ENCODE data around the gene AP1S2. TPM values are rescaled to one million over a fixed set of nuclear protein-coding genes. Genes with fewer than 3 reads are reported as not detected.

AP1S2 gene
- total RNA-seq, 1 donor from 2014 or later: 46.0 TPM

DNA sequence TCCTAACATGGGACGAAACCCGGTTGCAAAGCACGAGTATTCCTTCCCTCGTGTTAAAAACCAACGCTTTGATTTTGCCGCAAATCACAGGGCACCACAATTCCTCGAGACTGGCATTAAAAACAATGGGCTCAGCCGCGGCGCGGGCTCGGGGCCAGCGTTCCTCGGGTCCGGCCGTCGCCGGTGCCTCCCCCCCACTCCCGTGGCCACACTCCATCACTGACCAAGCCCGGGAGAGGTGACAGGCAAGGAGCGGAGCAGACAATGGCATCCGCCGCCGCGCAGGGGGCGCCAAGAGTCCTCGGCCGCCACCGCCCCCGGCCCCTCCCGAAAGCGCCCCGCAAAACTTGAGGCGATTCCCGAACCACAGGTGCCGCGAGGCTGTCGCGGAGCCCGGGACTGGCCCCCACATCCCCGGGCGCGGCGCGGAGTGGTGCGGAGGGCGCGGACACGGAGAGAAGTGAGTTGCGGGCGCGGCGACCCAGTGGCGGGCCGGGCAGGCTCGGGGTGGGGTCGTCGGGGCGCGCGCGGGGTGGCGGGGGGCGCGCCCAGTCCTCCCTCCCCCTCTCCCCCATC is 445 bp downstream of the AP1S2 start:
- Histone ChIP-seq H3K4me3 (ENCODE audit: low read depth, low read length) (peak overlapping the region; percentile 51), H3K36me3 (ENCODE audit: control insufficient read depth, insufficient read depth, low read length) (no peaks in the 10 kb centered on the region), H3K27me3 (ENCODE audit: control insufficient read depth, insufficient read depth, low read length) (no peaks in the 10 kb centered on the region)
- DNase-seq (ENCODE audit: low read depth): no peak
- TF ChIP-seq, protein P1, sequence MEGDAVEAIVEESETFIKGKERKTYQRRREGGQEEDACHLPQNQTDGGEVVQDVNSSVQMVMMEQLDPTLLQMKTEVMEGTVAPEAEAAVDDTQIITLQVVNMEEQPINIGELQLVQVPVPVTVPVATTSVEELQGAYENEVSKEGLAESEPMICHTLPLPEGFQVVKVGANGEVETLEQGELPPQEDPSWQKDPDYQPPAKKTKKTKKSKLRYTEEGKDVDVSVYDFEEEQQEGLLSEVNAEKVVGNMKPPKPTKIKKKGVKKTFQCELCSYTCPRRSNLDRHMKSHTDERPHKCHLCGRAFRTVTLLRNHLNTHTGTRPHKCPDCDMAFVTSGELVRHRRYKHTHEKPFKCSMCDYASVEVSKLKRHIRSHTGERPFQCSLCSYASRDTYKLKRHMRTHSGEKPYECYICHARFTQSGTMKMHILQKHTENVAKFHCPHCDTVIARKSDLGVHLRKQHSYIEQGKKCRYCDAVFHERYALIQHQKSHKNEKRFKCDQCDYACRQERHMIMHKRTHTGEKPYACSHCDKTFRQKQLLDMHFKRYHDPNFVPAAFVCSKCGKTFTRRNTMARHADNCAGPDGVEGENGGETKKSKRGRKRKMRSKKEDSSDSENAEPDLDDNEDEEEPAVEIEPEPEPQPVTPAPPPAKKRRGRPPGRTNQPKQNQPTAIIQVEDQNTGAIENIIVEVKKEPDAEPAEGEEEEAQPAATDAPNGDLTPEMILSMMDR (IDR thresholded peaks at IDR 0.05; ENCODE audit: insufficient read depth, low read length, poor library complexity, severe bottlenecking): peak; percentile 8

DNA sequence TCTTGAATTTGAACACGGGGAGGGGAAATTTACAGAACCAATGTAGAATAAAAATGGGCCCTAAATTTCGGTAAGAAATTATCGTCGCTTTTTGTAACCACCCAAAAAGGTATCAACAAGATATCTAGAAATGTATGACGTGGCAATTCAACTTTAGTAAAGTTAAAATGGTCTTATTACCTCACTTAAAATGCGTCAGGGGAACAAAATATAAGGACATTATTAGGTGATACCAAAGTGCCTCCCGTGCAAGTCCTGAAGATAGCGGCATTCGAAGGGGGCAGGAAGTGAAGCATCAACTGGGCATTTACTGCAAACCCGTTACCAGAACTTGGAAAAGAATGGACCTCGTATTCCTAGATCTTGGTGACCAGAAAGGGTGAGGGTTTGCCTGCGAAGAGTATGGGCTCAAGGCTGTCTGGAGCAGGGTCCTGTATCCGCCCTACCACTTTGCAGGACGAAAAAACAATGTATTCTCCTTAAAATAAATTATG is 980 bp downstream of the AP1S2 start:
- Histone ChIP-seq H3K4me3 (ENCODE audit: low read depth, low read length) (peak overlapping the region; percentile 51), H3K27me3 (ENCODE audit: control insufficient read depth, insufficient read depth, low read length) (no peaks in the 10 kb centered on the region), H3K36me3 (ENCODE audit: control insufficient read depth, insufficient read depth, low read length) (no peaks in the 10 kb centered on the region)
- DNase-seq (ENCODE audit: low read depth): no peak
- TF ChIP-seq, protein P1 (IDR thresholded peaks at IDR 0.05; ENCODE audit: insufficient read depth, low read length, poor library complexity, severe bottlenecking): no peak

DNA sequence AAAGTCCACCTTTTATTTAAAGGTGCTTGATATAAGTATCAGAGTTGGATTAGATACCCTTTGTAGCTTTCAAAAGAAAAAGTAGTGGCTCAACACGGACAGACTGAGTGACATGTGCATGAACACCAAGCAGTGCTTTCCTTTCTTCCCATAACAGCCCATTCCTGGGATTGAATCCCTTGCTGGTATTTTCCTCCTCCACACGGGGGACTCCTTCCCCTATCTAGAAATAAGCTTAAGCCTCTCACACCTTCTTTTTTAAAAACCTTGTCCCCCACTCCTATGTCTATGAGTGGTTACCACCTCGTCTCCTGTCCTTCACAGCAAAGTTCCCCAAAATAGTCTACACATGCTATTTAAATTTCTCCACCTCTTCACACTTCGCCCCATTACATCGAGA is 5.1 kb downstream of the AP1S2 start:
- DNase-seq (ENCODE audit: low read depth): no peak
- no peak overlapping the region for H3K4me3 ChIP-seq (ENCODE audit: low read depth, low read length)
- TF ChIP-seq, protein P1 (IDR thresholded peaks at IDR 0.05; ENCODE audit: insufficient read depth, low read length, poor library complexity, severe bottlenecking): peak; percentile 57
- peaks cover 1% of the 10 kb centered on the region for H3K36me3 ChIP-seq (ENCODE audit: control insufficient read depth, insufficient read depth, low read length)
- H3K27me3 ChIP-seq (ENCODE audit: control insufficient read depth, insufficient read depth, low read length): no peaks in the 10 kb centered on the region

DNA sequence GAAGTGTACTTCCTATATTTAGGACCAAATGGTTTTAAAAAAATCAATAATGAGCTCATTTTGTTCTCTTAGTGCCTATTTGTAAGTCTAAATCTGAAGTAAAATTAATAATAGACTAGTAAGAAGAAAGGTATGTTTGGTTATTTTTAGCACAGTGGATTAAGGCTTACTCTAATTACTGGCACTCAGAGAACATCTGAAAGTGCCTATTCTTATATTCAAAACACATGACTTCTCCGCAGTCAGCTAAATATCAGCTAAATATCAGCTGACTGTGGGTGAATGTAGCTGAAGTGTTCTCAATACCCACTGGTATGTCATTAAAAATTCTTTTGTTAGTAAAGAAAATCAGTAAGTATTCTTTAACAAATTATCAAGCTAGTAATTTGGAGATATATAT is 6.0 kb downstream of the AP1S2 start:
- Histone ChIP-seq H3K36me3 (ENCODE audit: control insufficient read depth, insufficient read depth, low read length) (peaks cover 1% of the 10 kb centered on the region), H3K4me3 (ENCODE audit: low read depth, low read length) (no peak overlapping the region), H3K27me3 (ENCODE audit: control insufficient read depth, insufficient read depth, low read length) (no peaks in the 10 kb centered on the region)
- TF ChIP-seq, protein P1 (IDR thresholded peaks at IDR 0.05; ENCODE audit: insufficient read depth, low read length, poor library complexity, severe bottlenecking): no peak
- DNase-seq (ENCODE audit: low read depth): no peak

DNA sequence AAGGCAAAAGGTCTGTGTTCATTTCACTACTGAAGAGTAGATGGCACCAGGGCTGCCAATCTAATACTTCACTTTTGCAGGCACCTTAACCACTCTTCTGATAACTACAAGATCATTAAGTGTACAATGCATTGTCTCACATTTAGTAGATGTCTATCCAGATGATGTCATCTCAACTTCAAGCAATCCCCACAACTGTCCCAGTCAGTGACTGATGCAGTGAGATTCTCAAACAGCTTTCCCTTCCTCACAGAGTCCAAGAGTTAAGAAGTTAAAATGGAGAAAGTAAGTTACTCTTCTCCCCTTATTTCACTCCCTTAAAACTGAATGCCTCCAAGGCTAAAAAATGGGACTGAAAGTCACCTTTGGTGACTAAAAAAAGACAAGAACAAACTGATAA is 10.7 kb downstream of the AP1S2 start:
- peaks cover 1% of the 10 kb centered on the region for H3K36me3 ChIP-seq (ENCODE audit: control insufficient read depth, insufficient read depth, low read length)
- TF ChIP-seq, protein P1 (IDR thresholded peaks at IDR 0.05; ENCODE audit: insufficient read depth, low read length, poor library complexity, severe bottlenecking): no peak
- no peak overlapping the region for H3K4me3 ChIP-seq (ENCODE audit: low read depth, low read length)
- no peak for DNase-seq (ENCODE audit: low read depth)
- H3K27me3 ChIP-seq (ENCODE audit: control insufficient read depth, insufficient read depth, low read length): no peaks in the 10 kb centered on the region
